GM12865 (cell line): ENCODE data around the gene NNMT.

Source experiments
- DNase-seq: peaks from one replicate; pipeline ENCODE4 v3.0.0; 2010; ENCODE audit warnings: low read depth
- H3K4me3 ChIP-seq: 2 replicates; pipeline ENCODE4 v1.5.1; 2011; ENCODE audit warnings: mild to moderate bottlenecking, low read depth, low read length, control low read depth
- CTCF ChIP-seq: IDR thresholded peaks from 2 replicates; pipeline ENCODE4 v1.5.1; 2011; ENCODE audit warnings: low read length, control low read depth, low read depth, inconsistent platforms; ENCODE audit not compliant: insufficient read depth; ENCODE audit errors: missing control alignments

Gene NNMT

GRCh38 chr11:114272311-114272710, 23.9 kb upstream of the NNMT start:
- TF ChIP-seq CTCF: no peak
- DNase-seq: no peak
- H3K4me3 ChIP-seq: no peak overlapping the region

- TF ChIP-seq CTCF: no peak
- no peak for DNase-seq
- no peak overlapping the region for H3K4me3 ChIP-seq
These were observed 23.1 kb upstream of the NNMT start for GRCh38 chr11:114273071-114273470.

DNA sequence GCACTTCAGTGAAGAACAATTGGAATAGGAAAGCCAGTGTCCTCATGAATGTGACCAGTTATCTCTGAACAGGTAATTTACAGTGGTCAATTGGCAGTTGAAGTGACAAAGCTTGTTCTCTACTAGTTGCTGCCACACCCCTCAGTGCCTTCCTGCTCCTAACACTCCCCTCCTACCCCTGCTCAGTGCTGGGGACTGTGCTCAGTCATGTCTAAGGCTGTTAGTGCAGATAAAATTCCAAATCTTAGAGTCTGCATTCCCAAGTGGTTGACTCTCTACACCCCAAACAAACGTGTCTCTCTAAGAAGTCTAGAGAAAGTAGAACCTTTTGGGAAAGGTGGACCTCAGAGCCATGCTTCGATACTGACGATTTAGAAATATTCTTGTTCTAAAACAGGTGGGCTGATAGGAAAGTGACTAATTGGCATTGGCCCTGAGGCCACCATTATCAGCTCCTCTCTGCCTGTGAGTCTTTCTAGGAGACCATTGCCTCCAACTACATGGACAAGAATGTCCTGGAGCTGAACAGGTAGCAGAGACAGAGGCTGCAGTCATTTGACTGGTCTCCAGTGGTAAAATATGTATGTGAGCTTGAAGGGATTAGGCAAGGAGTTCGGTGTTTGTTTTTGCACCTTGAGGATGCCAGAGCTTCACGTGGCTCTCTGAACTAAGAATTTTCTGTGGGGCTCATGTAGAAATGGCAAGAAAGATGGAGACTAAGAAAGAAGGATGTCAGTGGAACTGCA, 22.1 kb upstream of the NNMT start:
- DNase-seq: no peak
- no peak for TF ChIP-seq CTCF
- H3K4me3 ChIP-seq: no peak overlapping the region

DNA sequence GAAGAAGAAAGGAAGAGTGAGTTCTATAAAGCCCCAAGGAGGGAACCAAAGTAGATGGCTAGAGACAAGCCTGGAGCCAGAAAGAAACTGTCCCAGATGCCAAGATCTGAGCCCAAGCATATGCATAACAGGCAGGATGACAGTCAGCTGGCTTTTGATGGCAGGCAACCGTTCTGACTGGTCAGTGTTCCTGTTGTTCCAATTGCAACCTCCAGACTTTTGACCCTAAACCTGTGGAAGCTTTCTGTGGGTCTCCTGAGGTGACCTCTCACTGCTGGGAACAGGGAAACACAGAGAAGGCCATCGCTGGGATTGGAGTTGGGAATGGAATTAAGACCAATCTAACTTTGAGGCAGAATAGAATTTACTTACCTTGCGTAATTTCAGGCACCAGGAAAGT, 21.6 kb upstream of the NNMT start:
- no peak for TF ChIP-seq CTCF
- DNase-seq: no peak
- H3K4me3 ChIP-seq: no peak overlapping the region

DNA sequence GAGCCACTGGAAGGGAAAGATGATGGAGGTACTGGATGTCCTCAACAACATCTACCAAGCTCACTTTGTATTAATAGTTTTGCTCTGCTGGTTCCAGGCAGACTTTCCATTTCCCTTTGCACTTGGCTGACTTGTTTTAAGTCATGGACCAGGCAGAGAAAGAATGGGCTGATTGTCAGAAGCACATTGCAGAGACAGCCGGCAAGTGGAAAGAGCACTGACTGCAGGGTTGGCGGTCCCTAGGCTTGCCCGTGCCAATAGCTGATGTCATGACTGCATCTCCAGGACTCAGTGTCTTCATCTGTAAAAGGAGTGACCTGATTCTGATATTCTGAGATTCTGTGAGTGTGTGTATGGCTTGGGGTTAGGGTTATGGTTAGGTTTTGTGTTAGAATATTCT, 20.9 kb upstream of the NNMT start:
- TF ChIP-seq CTCF: no peak
- H3K4me3 ChIP-seq: no peak overlapping the region
- DNase-seq: no peak

DNA sequence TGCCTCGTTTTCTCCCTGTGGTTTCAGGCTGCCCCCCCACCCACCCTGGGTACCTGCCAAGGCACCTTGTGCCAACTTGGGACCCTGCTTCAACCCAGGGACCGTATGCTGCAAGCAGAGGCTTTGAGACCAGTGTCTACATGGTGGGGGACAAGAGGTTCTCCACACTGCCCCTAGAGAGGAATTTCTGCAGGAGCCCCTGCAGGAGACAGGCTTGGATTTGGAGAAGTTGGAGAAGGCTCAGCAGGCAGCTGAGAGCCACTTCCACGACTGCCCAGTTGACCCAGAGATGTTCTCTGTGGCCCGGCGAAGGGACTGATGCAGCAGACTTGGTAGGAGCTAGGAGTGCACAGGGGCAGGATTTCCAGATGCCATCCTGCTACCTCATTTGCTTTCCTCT, 20.1 kb upstream of the NNMT start:
- no peak overlapping the region for H3K4me3 ChIP-seq
- no peak for DNase-seq
- no peak for TF ChIP-seq CTCF
